ENCODE results near the gene IL1RAPL1.

- TF ChIP-seq CTCF (IDR thresholded peaks at IDR 0.05) (no peak), POLR2A (IDR thresholded peaks at IDR 0.05) (no peak), POLR2AphosphoS5 (IDR thresholded peaks at IDR 0.05) (no peak)
Measured at GRCh38 chrX:29869837-29870236, 1282.6 kb downstream of the IL1RAPL1 start.

Data from breast epithelium (tissue), 3 donors.